HL-60 (cell line): ENCODE data around the gene ANO2.

Source experiments
- DNase-seq, 2 experiments: peaks; one replicate each; pipeline ENCODE4 v3.0.0-alpha.2; 2010 to 2020; ENCODE audit warnings: low read depth in 1 of 2, low spot score in 1 of 2
- H3K27ac ChIP-seq: fragments of 250-450 bp; sonication (Bioruptor Pico); replicated peaks from 2 replicates; pipeline ENCODE4 v1.5.1; 2020; ENCODE audit warnings: mild to moderate bottlenecking, moderate library complexity
- H3K27me3 ChIP-seq: fragments of 250-450 bp; sonication (Bioruptor Pico); 2 replicates; pipeline ENCODE4 v1.5.1; 2021; ENCODE audit warnings: mild to moderate bottlenecking, moderate library complexity; ENCODE audit not compliant: insufficient read depth, poor library complexity, severe bottlenecking
- H3K4me3 ChIP-seq: replicated peaks from 2 replicates; pipeline ENCODE4 v1.5.1; 2011; ENCODE audit warnings: mild to moderate bottlenecking, control low read depth, low read length; ENCODE audit not compliant: insufficient read depth
- GABPA ChIP-seq: IDR thresholded peaks from 2 replicates; pipeline ENCODE4 v1.6.1; 2012; ENCODE audit warnings: low read depth
- POLR2AphosphoS5 ChIP-seq: IDR thresholded peaks from 2 replicates; pipeline ENCODE4 v1.6.1; 2012; ENCODE audit warnings: low read depth
- SPI1 ChIP-seq: IDR thresholded peaks from 2 replicates; pipeline ENCODE4 v1.6.1; 2012; ENCODE audit warnings: low read depth, mild to moderate bottlenecking, borderline replicate concordance
- TF ChIP-seq, protein P1 (sequence below): IDR thresholded peaks from one replicate; pipeline ENCODE4 v1.5.1; 2011; ENCODE audit warnings: low read length, control low read depth, inconsistent platforms; ENCODE audit not compliant: insufficient read depth
- TF ChIP-seq, protein P2 (sequence below): IDR thresholded peaks from 2 replicates; pipeline ENCODE4 v1.6.1; 2012; ENCODE audit warnings: low read depth; ENCODE audit not compliant: insufficient replicate concordance

Gene ANO2

DNA sequence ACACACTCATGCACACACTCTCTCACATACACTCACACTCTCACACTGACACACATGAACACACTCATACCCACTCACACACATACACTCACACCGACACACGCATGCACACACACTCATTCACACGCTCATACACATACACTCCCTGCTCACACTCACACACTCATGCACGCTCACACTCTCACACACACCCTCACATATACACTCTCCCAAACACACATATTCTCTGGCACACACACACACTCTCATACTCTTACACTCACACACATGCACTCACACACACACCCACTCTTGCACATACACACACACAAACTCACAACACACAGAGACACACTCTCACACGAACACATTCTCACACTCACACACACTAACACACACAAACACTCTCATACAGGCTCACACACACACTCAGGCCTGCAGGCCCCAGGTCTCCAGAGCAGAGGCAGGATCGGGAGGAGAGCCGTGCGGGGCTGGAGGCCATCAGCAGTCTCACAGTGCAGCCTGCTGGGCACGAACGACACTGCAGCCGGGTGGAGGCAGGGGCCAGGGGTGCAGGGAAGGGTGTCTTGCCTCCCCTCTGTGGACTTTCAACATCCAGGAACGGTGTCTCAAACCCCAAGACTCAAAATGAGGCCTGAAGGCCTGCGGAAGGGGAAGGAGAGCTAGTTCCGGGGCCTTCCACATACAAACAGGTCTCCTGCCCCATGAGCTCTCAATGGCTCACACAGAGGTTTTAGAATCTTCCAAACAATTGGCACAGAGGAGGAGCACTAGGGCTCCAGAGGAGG, 148.7 kb downstream of the ANO2 start:
- no peak overlapping the region for H3K4me3 ChIP-seq
- peak in 1 of 2 experiments; percentile 9 for DNase-seq
- no peak for TF ChIP-seq POLR2AphosphoS5
- no peak for TF ChIP-seq GABPA
- TF ChIP-seq, protein P1, sequence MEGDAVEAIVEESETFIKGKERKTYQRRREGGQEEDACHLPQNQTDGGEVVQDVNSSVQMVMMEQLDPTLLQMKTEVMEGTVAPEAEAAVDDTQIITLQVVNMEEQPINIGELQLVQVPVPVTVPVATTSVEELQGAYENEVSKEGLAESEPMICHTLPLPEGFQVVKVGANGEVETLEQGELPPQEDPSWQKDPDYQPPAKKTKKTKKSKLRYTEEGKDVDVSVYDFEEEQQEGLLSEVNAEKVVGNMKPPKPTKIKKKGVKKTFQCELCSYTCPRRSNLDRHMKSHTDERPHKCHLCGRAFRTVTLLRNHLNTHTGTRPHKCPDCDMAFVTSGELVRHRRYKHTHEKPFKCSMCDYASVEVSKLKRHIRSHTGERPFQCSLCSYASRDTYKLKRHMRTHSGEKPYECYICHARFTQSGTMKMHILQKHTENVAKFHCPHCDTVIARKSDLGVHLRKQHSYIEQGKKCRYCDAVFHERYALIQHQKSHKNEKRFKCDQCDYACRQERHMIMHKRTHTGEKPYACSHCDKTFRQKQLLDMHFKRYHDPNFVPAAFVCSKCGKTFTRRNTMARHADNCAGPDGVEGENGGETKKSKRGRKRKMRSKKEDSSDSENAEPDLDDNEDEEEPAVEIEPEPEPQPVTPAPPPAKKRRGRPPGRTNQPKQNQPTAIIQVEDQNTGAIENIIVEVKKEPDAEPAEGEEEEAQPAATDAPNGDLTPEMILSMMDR: no peak
- TF ChIP-seq, protein P2, sequence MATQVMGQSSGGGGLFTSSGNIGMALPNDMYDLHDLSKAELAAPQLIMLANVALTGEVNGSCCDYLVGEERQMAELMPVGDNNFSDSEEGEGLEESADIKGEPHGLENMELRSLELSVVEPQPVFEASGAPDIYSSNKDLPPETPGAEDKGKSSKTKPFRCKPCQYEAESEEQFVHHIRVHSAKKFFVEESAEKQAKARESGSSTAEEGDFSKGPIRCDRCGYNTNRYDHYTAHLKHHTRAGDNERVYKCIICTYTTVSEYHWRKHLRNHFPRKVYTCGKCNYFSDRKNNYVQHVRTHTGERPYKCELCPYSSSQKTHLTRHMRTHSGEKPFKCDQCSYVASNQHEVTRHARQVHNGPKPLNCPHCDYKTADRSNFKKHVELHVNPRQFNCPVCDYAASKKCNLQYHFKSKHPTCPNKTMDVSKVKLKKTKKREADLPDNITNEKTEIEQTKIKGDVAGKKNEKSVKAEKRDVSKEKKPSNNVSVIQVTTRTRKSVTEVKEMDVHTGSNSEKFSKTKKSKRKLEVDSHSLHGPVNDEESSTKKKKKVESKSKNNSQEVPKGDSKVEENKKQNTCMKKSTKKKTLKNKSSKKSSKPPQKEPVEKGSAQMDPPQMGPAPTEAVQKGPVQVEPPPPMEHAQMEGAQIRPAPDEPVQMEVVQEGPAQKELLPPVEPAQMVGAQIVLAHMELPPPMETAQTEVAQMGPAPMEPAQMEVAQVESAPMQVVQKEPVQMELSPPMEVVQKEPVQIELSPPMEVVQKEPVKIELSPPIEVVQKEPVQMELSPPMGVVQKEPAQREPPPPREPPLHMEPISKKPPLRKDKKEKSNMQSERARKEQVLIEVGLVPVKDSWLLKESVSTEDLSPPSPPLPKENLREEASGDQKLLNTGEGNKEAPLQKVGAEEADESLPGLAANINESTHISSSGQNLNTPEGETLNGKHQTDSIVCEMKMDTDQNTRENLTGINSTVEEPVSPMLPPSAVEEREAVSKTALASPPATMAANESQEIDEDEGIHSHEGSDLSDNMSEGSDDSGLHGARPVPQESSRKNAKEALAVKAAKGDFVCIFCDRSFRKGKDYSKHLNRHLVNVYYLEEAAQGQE: no peak
- no peak for TF ChIP-seq SPI1
- no peaks in the 10 kb centered on the region for H3K27me3 ChIP-seq
- no peak overlapping the region for H3K27ac ChIP-seq

- no peak for DNase-seq
- Histone ChIP-seq H3K27ac (no peak overlapping the region), H3K4me3 (no peak overlapping the region), H3K27me3 (no peaks in the 10 kb centered on the region)
- TF ChIP-seq GABPA: no peak
- no peak for TF ChIP-seq SPI1
- TF ChIP-seq, protein P1: no peak
- TF ChIP-seq, protein P2: no peak
- no peak for TF ChIP-seq POLR2AphosphoS5
Measured at GRCh38 chr12:5794156-5794555, 150.9 kb downstream of the ANO2 start.

GRCh38 chr12:5792343-5792742, 152.7 kb downstream of the ANO2 start:
- TF ChIP-seq GABPA: no peak
- TF ChIP-seq SPI1: no peak
- TF ChIP-seq, protein P2: no peak
- TF ChIP-seq POLR2AphosphoS5: no peak
- TF ChIP-seq, protein P1: no peak
- no peak overlapping the region for H3K4me3 ChIP-seq
- no peaks in the 10 kb centered on the region for H3K27me3 ChIP-seq
- H3K27ac ChIP-seq: no peak overlapping the region
- DNase-seq: no peak
